Measurements from ENCODE around the gene TMEM222. TPM values are rescaled to one million over a fixed set of nuclear protein-coding genes. Genes with fewer than 3 reads are reported as not detected.
"Not testable (repeated sequence)": the region's sequence is repeated elsewhere in the genome, so short reads cannot be mapped to it uniquely, and the experiment has no call there.

TMEM222 gene
- total RNA-seq, 1 experiment from 2014 or later: 55.5 TPM

- Histone ChIP-seq H3K4me1 (ENCODE audit: insufficient read depth, low read length, poor library complexity, severe bottlenecking) (no peaks in the 10 kb centered on the region), H3K27me3 (replicated peaks; ENCODE audit: insufficient read depth, low read depth, low read length, poor library complexity) (no peaks in the 10 kb centered on the region), H3K27ac (ENCODE audit: low read depth, low read length, poor library complexity, severe bottlenecking) (no peak overlapping the region), H3K9me3 (ENCODE audit: low read depth, low read length, poor library complexity, severe bottlenecking) (no peaks in the 10 kb centered on the region), H3K4me3 (ENCODE audit: low read depth, low read length, poor library complexity, severe bottlenecking) (no peak overlapping the region), H3K36me3 (ENCODE audit: insufficient read depth, low read length, poor library complexity, severe bottlenecking) (no peaks in the 10 kb centered on the region)
- no peak for TF ChIP-seq CTCF (conservative IDR thresholded peaks at IDR 0.05; ENCODE audit: low read depth, low read length)
- no peak for TF ChIP-seq EZH2 (IDR thresholded peaks at IDR 0.05; ENCODE audit: borderline replicate concordance, low read depth, low read length, poor library complexity, severe bottlenecking)
- POLR2A ChIA-PET (ENCODE audit: low non-redundant PET): no interaction called here
- CTCF ChIA-PET: no interaction called here
- no TSS peak for BruUV-seq (replicated peaks)
- intact Hi-C loops (cut with micrococcal nuclease; ENCODE audit: unreplicated experiment): no loop called here
- no peak for DNase-seq (ENCODE audit: low spot score)
Observed at GRCh38 chr1:27381969-27382762, 60.2 kb downstream of the TMEM222 start.

- no peak within 1 kb of the TSS for H3K27ac ChIP-seq (ENCODE audit: low read depth, low read length, poor library complexity, severe bottlenecking)
- no peak for TF ChIP-seq EZH2 (IDR thresholded peaks at IDR 0.05; ENCODE audit: borderline replicate concordance, low read depth, low read length, poor library complexity, severe bottlenecking)
- no peak for TF ChIP-seq CTCF (conservative IDR thresholded peaks at IDR 0.05; ENCODE audit: low read depth, low read length)
- intact Hi-C loops (cut with micrococcal nuclease; ENCODE audit: unreplicated experiment): no loop called here
- CTCF ChIA-PET: no interaction called here
- no peak for DNase-seq (ENCODE audit: low spot score)
- H3K4me1 ChIP-seq (ENCODE audit: insufficient read depth, low read length, poor library complexity, severe bottlenecking): no peaks in the 10 kb centered on the region
- POLR2A ChIA-PET (ENCODE audit: low non-redundant PET): no interaction called here
- no TSS peak for BruUV-seq (replicated peaks)
- no peaks in the 10 kb centered on the region for H3K9me3 ChIP-seq (ENCODE audit: low read depth, low read length, poor library complexity, severe bottlenecking)
- H3K36me3 ChIP-seq (ENCODE audit: insufficient read depth, low read length, poor library complexity, severe bottlenecking): no peaks in the 10 kb centered on the region
- no peak within 1 kb of the TSS for H3K4me3 ChIP-seq (ENCODE audit: low read depth, low read length, poor library complexity, severe bottlenecking)
- H3K27me3 ChIP-seq (replicated peaks; ENCODE audit: insufficient read depth, low read depth, low read length, poor library complexity): no peaks in the 10 kb centered on the region
Observed at GRCh38 chr1:27383039-27383605, 61.2 kb downstream of the TMEM222 start, which contains the start of gene CD164L2. TSS of gene CD164L2 (minus strand) at chr1:27383333. CDS start at chr1:27383239, 94 bp downstream.

GRCh38 chr1:27383661-27384060 is 61.7 kb downstream of the TMEM222 start:
- no peaks in the 10 kb centered on the region for H3K27me3 ChIP-seq (replicated peaks; ENCODE audit: insufficient read depth, low read depth, low read length, poor library complexity)
- CTCF ChIA-PET: interaction anchor here (0.5 to 0.6 kb wide), 2 partner anchors 154 to 338 kb away, joined by 3 to 4 read pairs; no protein-coding TSS in a partner anchor
- H3K9me3 ChIP-seq (ENCODE audit: low read depth, low read length, poor library complexity, severe bottlenecking): no peaks in the 10 kb centered on the region
- TF ChIP-seq EZH2 (IDR thresholded peaks at IDR 0.05; ENCODE audit: borderline replicate concordance, low read depth, low read length, poor library complexity, severe bottlenecking) (no peak), CTCF (conservative IDR thresholded peaks at IDR 0.05; ENCODE audit: low read depth, low read length) (no peak)
- POLR2A ChIA-PET (ENCODE audit: low non-redundant PET): interaction anchor here (0.7 kb wide), 1 partner anchor 34 kb away, joined by 6 read pairs; no protein-coding TSS in a partner anchor
- intact Hi-C loops (cut with micrococcal nuclease; ENCODE audit: unreplicated experiment): no loop called here
- H3K27ac ChIP-seq (ENCODE audit: low read depth, low read length, poor library complexity, severe bottlenecking): no peak overlapping the region
- no peak overlapping the region for H3K4me3 ChIP-seq (ENCODE audit: low read depth, low read length, poor library complexity, severe bottlenecking)
- no peaks in the 10 kb centered on the region for H3K36me3 ChIP-seq (ENCODE audit: insufficient read depth, low read length, poor library complexity, severe bottlenecking)
- H3K4me1 ChIP-seq (ENCODE audit: insufficient read depth, low read length, poor library complexity, severe bottlenecking): no peaks in the 10 kb centered on the region
- BruUV-seq (replicated peaks): no TSS peak
- no peak for DNase-seq (ENCODE audit: low spot score)

- H3K27ac ChIP-seq (ENCODE audit: low read depth, low read length, poor library complexity, severe bottlenecking); POLR2A ChIA-PET (ENCODE audit: low non-redundant PET); H3K4me1 ChIP-seq (ENCODE audit: insufficient read depth, low read length, poor library complexity, severe bottlenecking); H3K36me3 ChIP-seq (ENCODE audit: insufficient read depth, low read length, poor library complexity, severe bottlenecking); DNase-seq (ENCODE audit: low spot score); H3K9me3 ChIP-seq (ENCODE audit: low read depth, low read length, poor library complexity, severe bottlenecking); CTCF ChIA-PET; BruUV-seq (replicated peaks); H3K27me3 ChIP-seq (replicated peaks; ENCODE audit: insufficient read depth, low read depth, low read length, poor library complexity); H3K4me3 ChIP-seq (ENCODE audit: low read depth, low read length, poor library complexity, severe bottlenecking); intact Hi-C loops (cut with micrococcal nuclease; ENCODE audit: unreplicated experiment): not testable (repeated sequence)
Observed at GRCh38 chr1:27384797-27385196, 62.8 kb downstream of the TMEM222 start.

Data from A673 (cell line).